Endodermal cell (in vitro differentiated cells): ENCODE data around the gene U2AF2. TPM values are rescaled to one million over a fixed set of nuclear protein-coding genes. Genes with fewer than 3 reads are reported as not detected.

Experiments used
- DNase-seq: peaks from one replicate; pipeline ENCODE4 v3.0.0-alpha.2; 2017
- H3K27ac ChIP-seq: 2 replicates; pipeline ENCODE4 v1.5.1; 2013; ENCODE audit warnings: mild to moderate bottlenecking, low read depth, low read length, moderate library complexity
- H3K27me3 ChIP-seq: 2 replicates; pipeline ENCODE4 v1.6.1; 2013; ENCODE audit warnings: mild to moderate bottlenecking, low read length, moderate library complexity; ENCODE audit not compliant: insufficient read depth, control insufficient read depth, poor library complexity, severe bottlenecking
- H3K36me3 ChIP-seq: 2 replicates; pipeline ENCODE4 v1.7.0; 2013; ENCODE audit warnings: mild to moderate bottlenecking, low read length, moderate library complexity; ENCODE audit not compliant: control insufficient read depth, insufficient read depth
- H3K4me1 ChIP-seq: one replicate; pipeline ENCODE4 v1.7.0; 2013; ENCODE audit warnings: low read length; ENCODE audit not compliant: control insufficient read depth, insufficient read depth
- H3K4me3 ChIP-seq: 2 replicates; pipeline ENCODE4 v1.5.1; 2013; ENCODE audit warnings: mild to moderate bottlenecking, low read length, moderate library complexity
- H3K9ac ChIP-seq: 2 replicates; pipeline ENCODE4 v1.6.1; 2013; ENCODE audit warnings: mild to moderate bottlenecking, low read length, moderate library complexity; ENCODE audit not compliant: poor library complexity, severe bottlenecking; ENCODE audit errors: extremely low read depth
- H3K9me3 ChIP-seq: 2 replicates; pipeline ENCODE4 v1.6.1; 2013; ENCODE audit warnings: mild to moderate bottlenecking, low read length, moderate library complexity; ENCODE audit not compliant: control insufficient read depth
- H3K27ac Mint-ChIP-seq: 2 replicates; pipeline ENCODE4 v1.8.0; 2020; ENCODE audit warnings: mixed read lengths
- H3K27me3 Mint-ChIP-seq: 2 replicates; pipeline ENCODE4 v1.8.0; 2021; ENCODE audit warnings: mild to moderate bottlenecking, mixed read lengths; ENCODE audit not compliant: insufficient read depth
- H3K36me3 Mint-ChIP-seq: 2 replicates; pipeline ENCODE4 v1.8.0; 2020; ENCODE audit warnings: low read depth, mixed read lengths
- H3K4me1 Mint-ChIP-seq: 2 replicates; pipeline ENCODE4 v1.8.0; 2020; ENCODE audit warnings: mixed read lengths
- H3K4me3 Mint-ChIP-seq: 2 replicates; pipeline ENCODE4 v1.8.0; 2020; ENCODE audit warnings: mild to moderate bottlenecking, moderate library complexity, mixed read lengths
- H3K9me3 Mint-ChIP-seq: 2 replicates; pipeline ENCODE4 v1.8.0; 2020; ENCODE audit warnings: mild to moderate bottlenecking, mixed read lengths
- WGBS, 2 experiments: methylation state at CpG; one replicate each; pipeline versions ENCODE4 v1.1.5 to v1.1.7; 2013; ENCODE audit warnings: missing lambda C conversion rate in 2 of 2, mixed read lengths in 1 of 2; ENCODE audit not compliant: insufficient coverage in 1 of 2, insufficient read length in 1 of 2; 5-methylcytosine and 5-hydroxymethylcytosine counted together
- total RNA-seq, 2 donors: library from RNA; stranded (reverse); fragmentation: NEBNext Ultra II Directional in 1 of 2; extraction: Animal tissue kit (Norgen Biotek cat#: 25700) in 1 of 2; gene quantifications; 2 replicates in 1 of 2; 3 replicates in 1 of 2; pipeline ENCODE4 v1.2.1, GENCODE V29; 2021
- TF ChIP-seq, protein P1 (sequence below): fragments of 200-600 bp; sonication (generic); conservative IDR thresholded peaks from 2 replicates; pipeline ENCODE4 v1.5.0; 2021; ENCODE audit warnings: antibody characterized with exemption, mild to moderate bottlenecking

Gene U2AF2
- total RNA-seq, 2 donors from 2014 or later, result 264 to 293 TPM

DNA sequence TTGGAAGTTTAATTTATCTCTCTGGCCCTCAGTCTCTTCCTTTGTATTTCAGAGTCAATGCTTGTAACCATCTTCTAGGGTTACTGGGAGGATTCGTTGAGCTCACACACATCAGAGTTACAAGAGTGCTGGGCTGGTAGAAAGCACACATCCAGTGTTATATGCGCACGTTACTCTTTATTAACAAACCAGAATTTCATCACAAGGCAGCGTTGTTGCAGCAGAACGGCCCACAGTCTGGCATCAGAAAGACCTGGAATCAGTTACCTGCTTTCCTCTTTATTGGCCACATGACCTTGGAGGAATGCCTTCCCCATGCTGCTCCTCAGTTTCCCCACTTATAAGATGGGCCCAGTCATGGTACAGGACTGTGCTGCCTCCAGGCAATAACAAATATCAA lies 45.5 kb upstream of the U2AF2 start:
- no peak for DNase-seq
- Mint-ChIP-seq H3K9me3 (no peaks in the 10 kb centered on the region), H3K36me3 (peaks cover 43% of the 10 kb centered on the region), H3K27ac (no peak overlapping the region), H3K27me3 (no peaks in the 10 kb centered on the region), H3K4me3 (no peak overlapping the region), H3K4me1 (peaks cover 12% of the 10 kb centered on the region)
- Histone ChIP-seq H3K4me3 (no peak overlapping the region), H3K9me3 (no peaks in the 10 kb centered on the region), H3K27ac (no peak overlapping the region), H3K27me3 (no peaks in the 10 kb centered on the region), H3K4me1 (peaks cover 4% of the 10 kb centered on the region), H3K36me3 (peaks cover 21% of the 10 kb centered on the region), H3K9ac (no peak overlapping the region)
- 94 to 100% methylated on average over 5 of the region's 5 CpGs for WGBS, 2 experiments
- TF ChIP-seq, protein P1, sequence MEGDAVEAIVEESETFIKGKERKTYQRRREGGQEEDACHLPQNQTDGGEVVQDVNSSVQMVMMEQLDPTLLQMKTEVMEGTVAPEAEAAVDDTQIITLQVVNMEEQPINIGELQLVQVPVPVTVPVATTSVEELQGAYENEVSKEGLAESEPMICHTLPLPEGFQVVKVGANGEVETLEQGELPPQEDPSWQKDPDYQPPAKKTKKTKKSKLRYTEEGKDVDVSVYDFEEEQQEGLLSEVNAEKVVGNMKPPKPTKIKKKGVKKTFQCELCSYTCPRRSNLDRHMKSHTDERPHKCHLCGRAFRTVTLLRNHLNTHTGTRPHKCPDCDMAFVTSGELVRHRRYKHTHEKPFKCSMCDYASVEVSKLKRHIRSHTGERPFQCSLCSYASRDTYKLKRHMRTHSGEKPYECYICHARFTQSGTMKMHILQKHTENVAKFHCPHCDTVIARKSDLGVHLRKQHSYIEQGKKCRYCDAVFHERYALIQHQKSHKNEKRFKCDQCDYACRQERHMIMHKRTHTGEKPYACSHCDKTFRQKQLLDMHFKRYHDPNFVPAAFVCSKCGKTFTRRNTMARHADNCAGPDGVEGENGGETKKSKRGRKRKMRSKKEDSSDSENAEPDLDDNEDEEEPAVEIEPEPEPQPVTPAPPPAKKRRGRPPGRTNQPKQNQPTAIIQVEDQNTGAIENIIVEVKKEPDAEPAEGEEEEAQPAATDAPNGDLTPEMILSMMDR, result no peak

DNA sequence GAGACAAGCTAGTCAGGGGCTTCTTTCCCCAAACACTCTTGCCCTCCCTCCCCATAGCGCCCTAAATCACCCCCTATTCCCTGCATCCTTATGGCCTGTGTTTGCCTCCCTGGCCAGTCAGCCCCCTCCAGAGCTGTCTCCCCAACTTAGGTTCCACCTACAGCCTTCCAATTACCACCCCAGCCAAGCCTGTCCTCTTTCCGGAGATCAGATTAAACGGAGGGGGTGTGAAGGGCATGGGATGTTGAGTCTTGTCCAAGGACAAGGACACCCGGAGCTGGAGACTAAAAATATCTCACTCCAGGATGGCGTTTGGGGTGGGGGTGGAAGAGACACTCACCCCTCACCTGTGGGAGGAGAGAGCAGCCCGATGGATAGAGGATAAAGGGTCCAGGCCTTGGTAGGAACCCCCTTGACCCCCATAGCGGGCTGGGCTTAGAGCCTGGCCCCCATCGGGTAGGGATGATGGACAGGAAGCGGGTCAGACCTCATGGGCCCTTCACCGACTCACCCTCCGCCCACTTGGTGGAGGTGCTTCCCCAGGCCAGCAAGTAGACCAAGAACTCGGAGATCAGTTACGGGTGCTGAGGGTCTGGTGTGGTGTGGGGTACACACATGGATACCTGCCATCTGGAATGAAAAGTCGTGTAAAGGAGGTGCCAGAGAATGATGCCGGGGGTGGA lies 43.4 kb upstream of the U2AF2 start:
- H3K4me1 ChIP-seq, result peaks cover 4% of the 10 kb centered on the region
- H3K9me3 ChIP-seq, result no peaks in the 10 kb centered on the region
- H3K4me3 ChIP-seq, result no peak overlapping the region
- no peak overlapping the region for H3K27ac Mint-ChIP-seq
- WGBS, 2 experiments, result 92 to 100% methylated on average over 2 to 15 of the region's 15 CpGs
- H3K9me3 Mint-ChIP-seq, result no peaks in the 10 kb centered on the region
- DNase-seq, result no peak
- H3K4me3 Mint-ChIP-seq, result no peak overlapping the region
- TF ChIP-seq, protein P1, result no peak
- H3K27ac ChIP-seq, result no peak overlapping the region
- no peaks in the 10 kb centered on the region for H3K27me3 Mint-ChIP-seq
- no peak overlapping the region for H3K9ac ChIP-seq
- H3K36me3 ChIP-seq, result peaks cover 21% of the 10 kb centered on the region
- H3K27me3 ChIP-seq, result no peaks in the 10 kb centered on the region
- H3K36me3 Mint-ChIP-seq, result peaks cover 44% of the 10 kb centered on the region
- H3K4me1 Mint-ChIP-seq, result peaks cover 7% of the 10 kb centered on the region

DNA sequence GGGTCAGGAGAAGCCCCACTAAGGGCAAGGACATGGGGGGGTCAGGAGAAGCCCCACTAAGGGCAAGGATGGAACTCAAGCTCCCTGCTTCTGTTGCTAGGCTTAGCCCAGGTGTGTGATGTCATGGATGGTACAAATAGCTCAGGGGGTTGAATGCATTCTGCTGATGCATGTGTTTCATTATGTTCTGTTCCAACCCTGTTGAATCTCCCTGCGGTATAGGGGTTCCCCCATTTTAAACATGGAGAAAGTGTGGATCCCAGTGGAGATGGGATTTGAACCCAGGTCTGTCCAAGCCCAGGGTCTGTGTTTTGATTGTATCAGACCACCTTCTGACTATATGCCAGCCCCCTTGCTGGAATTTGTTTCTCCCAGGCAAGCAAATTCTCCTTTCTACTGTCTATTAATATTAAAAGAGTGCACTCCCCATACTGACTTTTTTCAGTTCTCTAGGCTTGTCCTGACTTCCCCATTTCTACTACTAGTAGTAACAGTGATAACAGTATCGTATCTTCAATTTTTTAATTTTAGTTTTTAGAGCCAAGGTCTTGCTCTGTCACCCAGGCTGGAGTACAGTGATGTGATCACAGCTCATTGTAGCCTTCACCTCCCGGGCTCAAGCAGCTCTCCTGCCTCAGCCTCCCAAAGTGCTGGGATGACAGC lies 42.7 kb upstream of the U2AF2 start:
- no peaks in the 10 kb centered on the region for H3K27me3 Mint-ChIP-seq
- Histone ChIP-seq H3K4me3 (no peak overlapping the region), H3K4me1 (no peaks in the 10 kb centered on the region), H3K9me3 (no peaks in the 10 kb centered on the region), H3K27ac (no peak overlapping the region), H3K36me3 (peaks cover 19% of the 10 kb centered on the region), H3K27me3 (no peaks in the 10 kb centered on the region), H3K9ac (no peak overlapping the region)
- H3K36me3 Mint-ChIP-seq, result peaks cover 44% of the 10 kb centered on the region
- WGBS, 2 experiments, result 94% methylated on average over 2 to 3 of the region's 3 CpGs
- TF ChIP-seq, protein P1, result no peak
- no peak for DNase-seq
- H3K4me1 Mint-ChIP-seq, result peaks cover 3% of the 10 kb centered on the region
- no peak overlapping the region for H3K4me3 Mint-ChIP-seq
- H3K9me3 Mint-ChIP-seq, result no peaks in the 10 kb centered on the region
- no peak overlapping the region for H3K27ac Mint-ChIP-seq
